Ectodermal cell (in vitro differentiated cells): ENCODE measurements around the gene GNB5. TPM values are rescaled to one million over a fixed set of nuclear protein-coding genes. Genes with fewer than 3 reads are reported as not detected.
"Not testable (repeated sequence)": the region's sequence is repeated elsewhere in the genome, so short reads cannot be mapped to it uniquely, and the experiment has no call there.

ENCODE experiments used
- H3K27ac ChIP-seq: 2 replicates; pipeline ENCODE4 v1.7.0; 2013; ENCODE audit warnings: mild to moderate bottlenecking, low read depth, low read length; ENCODE audit not compliant: insufficient read depth, poor library complexity, severe bottlenecking
- H3K27me3 ChIP-seq: 2 replicates; pipeline ENCODE4 v1.7.0; 2013; ENCODE audit warnings: mild to moderate bottlenecking, low read length; ENCODE audit not compliant: insufficient read depth, control insufficient read depth, poor library complexity, severe bottlenecking
- H3K36me3 ChIP-seq: one replicate; pipeline ENCODE4 v1.7.0; 2013; ENCODE audit warnings: low read length; ENCODE audit not compliant: control insufficient read depth, insufficient read depth
- H3K4me1 ChIP-seq: one replicate; pipeline ENCODE4 v1.7.0; 2013; ENCODE audit warnings: low read length; ENCODE audit not compliant: control insufficient read depth, insufficient read depth
- H3K4me3 ChIP-seq: 2 replicates; pipeline ENCODE4 v1.7.0; 2013; ENCODE audit warnings: low read depth, low read length, control low read depth; ENCODE audit not compliant: insufficient read depth
- H3K9me3 ChIP-seq: 2 replicates; pipeline ENCODE4 v1.7.0; 2013; ENCODE audit warnings: mild to moderate bottlenecking, low read length, moderate library complexity; ENCODE audit not compliant: control insufficient read depth
- WGBS, 2 experiments: methylation state at CpG; one replicate each; pipeline ENCODE4 v1.1.7; 2013; ENCODE audit warnings: missing lambda C conversion rate in 2 of 2; 5-methylcytosine and 5-hydroxymethylcytosine counted together
- polyA plus RNA-seq, 4 experiments: library from polyadenylated mRNA; stranded (reverse); fragments of 50-300 nt; gene quantifications; one replicate each; pipeline ENCODE4 v1.2.3, GENCODE V29; 2013

Gene GNB5
- polyA plus RNA-seq (2013, experiment 1 of 4) = 28.7 TPM
- polyA plus RNA-seq (2013, experiment 2 of 4) = 30.8 TPM
- polyA plus RNA-seq (2013, experiment 3 of 4) = 26.2 TPM
- polyA plus RNA-seq (2013, experiment 4 of 4) = 27.4 TPM

- Histone ChIP-seq H3K36me3 (no peaks in the 10 kb centered on the region), H3K4me3 (no peak within 1 kb of the TSS), H3K27me3 (no peaks in the 10 kb centered on the region), H3K9me3 (no peaks in the 10 kb centered on the region), H3K27ac (no peak within 1 kb of the TSS), H3K4me1 (no peaks in the 10 kb centered on the region)
- 82 to 85% methylated on average over 7 of the region's 7 CpGs for WGBS, 2 experiments
Observed at GRCh38 chr15:52191207-52191606, at the start of gene GNB5. GNB5 (minus strand) TSS chr15:52191392; CDS start chr15:52184676, 6,716 bp downstream.

GRCh38 chr15:52240166-52240565, 49.0 kb upstream of the GNB5 start:
- H3K36me3 ChIP-seq = peaks cover 19% of the 10 kb centered on the region
- no peaks in the 10 kb centered on the region for H3K4me1 ChIP-seq
- 89 to 92% methylated on average over 3 of the region's 3 CpGs for WGBS, 2 experiments
- H3K27me3 ChIP-seq = no peaks in the 10 kb centered on the region
- H3K4me3 ChIP-seq = no peak overlapping the region
- H3K9me3 ChIP-seq = no peaks in the 10 kb centered on the region
- no peak overlapping the region for H3K27ac ChIP-seq

- not testable (repeated sequence) for H3K27ac ChIP-seq, H3K4me3 ChIP-seq, H3K4me1 ChIP-seq, H3K27me3 ChIP-seq, H3K9me3 ChIP-seq
- 94 to 95% methylated on average over 13 of the region's 13 CpGs for WGBS, 2 experiments
- peaks cover 11% of the 10 kb centered on the region for H3K36me3 ChIP-seq
Observed at GRCh38 chr15:52238989-52239525, 47.9 kb upstream of the GNB5 start.

- no peak overlapping the region for H3K27ac ChIP-seq
- H3K4me1 ChIP-seq = no peaks in the 10 kb centered on the region
- peaks cover 5% of the 10 kb centered on the region for H3K36me3 ChIP-seq
- H3K4me3 ChIP-seq = no peak overlapping the region
- no peaks in the 10 kb centered on the region for H3K27me3 ChIP-seq
- WGBS, 2 experiments = 94 to 97% methylated on average over 3 of the region's 3 CpGs
- no peaks in the 10 kb centered on the region for H3K9me3 ChIP-seq
Observed at GRCh38 chr15:52238149-52238548, 47.0 kb upstream of the GNB5 start.

GRCh38 chr15:52236013-52236412, 44.8 kb upstream of the GNB5 start:
- no peaks in the 10 kb centered on the region for H3K4me1 ChIP-seq
- no peak overlapping the region for H3K4me3 ChIP-seq
- 93 to 95% methylated on average over 8 of the region's 8 CpGs for WGBS, 2 experiments
- no peaks in the 10 kb centered on the region for H3K27me3 ChIP-seq
- peaks cover 5% of the 10 kb centered on the region for H3K36me3 ChIP-seq
- H3K9me3 ChIP-seq = no peaks in the 10 kb centered on the region
- H3K27ac ChIP-seq = no peak overlapping the region

- 79 to 82% methylated on average over 17 of the region's 17 CpGs for WGBS, 2 experiments
- Histone ChIP-seq H3K4me3 (no peak overlapping the region), H3K4me1 (no peaks in the 10 kb centered on the region), H3K27ac (no peak overlapping the region), H3K27me3 (no peaks in the 10 kb centered on the region), H3K36me3 (peaks cover 5% of the 10 kb centered on the region), H3K9me3 (no peaks in the 10 kb centered on the region)
Observed at GRCh38 chr15:52234596-52235541, 43.7 kb upstream of the GNB5 start.

- Histone ChIP-seq H3K4me1 (no peaks in the 10 kb centered on the region), H3K27ac (no peak overlapping the region), H3K36me3 (peaks cover 5% of the 10 kb centered on the region), H3K27me3 (no peaks in the 10 kb centered on the region), H3K9me3 (no peaks in the 10 kb centered on the region), H3K4me3 (no peak overlapping the region)
- WGBS, 2 experiments = 93 to 95% methylated on average over 4 of the region's 4 CpGs
Observed at GRCh38 chr15:52233405-52233804, 42.2 kb upstream of the GNB5 start.

- WGBS, 2 experiments = 96 to 100% methylated on average over 1 of the region's 1 CpG
- peaks cover 5% of the 10 kb centered on the region for H3K36me3 ChIP-seq
- no peaks in the 10 kb centered on the region for H3K9me3 ChIP-seq
- H3K27ac ChIP-seq = no peak overlapping the region
- H3K27me3 ChIP-seq = no peaks in the 10 kb centered on the region
- no peak overlapping the region for H3K4me3 ChIP-seq
- no peaks in the 10 kb centered on the region for H3K4me1 ChIP-seq
Observed at GRCh38 chr15:52232327-52232726, 41.1 kb upstream of the GNB5 start.

- Histone ChIP-seq H3K36me3 (no peaks in the 10 kb centered on the region), H3K27me3 (no peaks in the 10 kb centered on the region), H3K4me1 (no peaks in the 10 kb centered on the region), H3K9me3 (no peaks in the 10 kb centered on the region), H3K27ac (no peak overlapping the region), H3K4me3 (no peak overlapping the region)
- 100% methylated on average over 1 of the region's 1 CpG for WGBS, 2 experiments
Observed at GRCh38 chr15:52230073-52230472, 38.9 kb upstream of the GNB5 start.

GRCh38 chr15:52228921-52229320, 37.7 kb upstream of the GNB5 start:
- WGBS, 2 experiments = 81 to 84% methylated on average over 8 of the region's 8 CpGs
- H3K36me3 ChIP-seq = no peaks in the 10 kb centered on the region
- H3K9me3 ChIP-seq = no peaks in the 10 kb centered on the region
- H3K4me1 ChIP-seq = no peaks in the 10 kb centered on the region
- H3K27ac ChIP-seq = no peak overlapping the region
- no peak overlapping the region for H3K4me3 ChIP-seq
- H3K27me3 ChIP-seq = no peaks in the 10 kb centered on the region
